ENCODE results near the gene RTP2.

Gene RTP2

DNA sequence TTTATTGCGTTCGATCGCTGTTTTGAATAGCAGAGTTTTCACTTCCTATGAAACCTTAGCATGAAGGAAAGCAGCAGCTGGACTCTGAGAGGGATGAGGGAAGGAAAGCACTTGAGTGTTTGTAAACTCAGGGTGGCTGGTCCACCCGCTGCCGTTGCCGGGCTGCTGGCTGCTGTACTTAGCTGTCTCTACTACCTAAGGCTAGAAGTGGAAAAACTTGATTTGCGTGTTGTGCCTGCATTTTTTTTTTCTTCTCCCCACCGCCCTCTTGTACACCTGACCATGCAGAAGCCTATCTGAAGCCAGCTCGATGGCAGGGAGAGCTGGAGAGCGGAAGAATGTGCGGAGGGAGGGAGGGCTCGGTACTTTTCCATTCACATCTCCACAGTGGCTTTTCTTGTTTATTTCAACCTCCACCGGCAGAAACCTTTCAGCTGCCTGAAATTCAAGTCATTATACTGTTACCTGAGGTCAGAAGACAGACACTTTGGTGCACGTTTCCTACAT is 47.7 kb upstream of the RTP2 start (continued):
- TF ChIP-seq, protein P1, sequence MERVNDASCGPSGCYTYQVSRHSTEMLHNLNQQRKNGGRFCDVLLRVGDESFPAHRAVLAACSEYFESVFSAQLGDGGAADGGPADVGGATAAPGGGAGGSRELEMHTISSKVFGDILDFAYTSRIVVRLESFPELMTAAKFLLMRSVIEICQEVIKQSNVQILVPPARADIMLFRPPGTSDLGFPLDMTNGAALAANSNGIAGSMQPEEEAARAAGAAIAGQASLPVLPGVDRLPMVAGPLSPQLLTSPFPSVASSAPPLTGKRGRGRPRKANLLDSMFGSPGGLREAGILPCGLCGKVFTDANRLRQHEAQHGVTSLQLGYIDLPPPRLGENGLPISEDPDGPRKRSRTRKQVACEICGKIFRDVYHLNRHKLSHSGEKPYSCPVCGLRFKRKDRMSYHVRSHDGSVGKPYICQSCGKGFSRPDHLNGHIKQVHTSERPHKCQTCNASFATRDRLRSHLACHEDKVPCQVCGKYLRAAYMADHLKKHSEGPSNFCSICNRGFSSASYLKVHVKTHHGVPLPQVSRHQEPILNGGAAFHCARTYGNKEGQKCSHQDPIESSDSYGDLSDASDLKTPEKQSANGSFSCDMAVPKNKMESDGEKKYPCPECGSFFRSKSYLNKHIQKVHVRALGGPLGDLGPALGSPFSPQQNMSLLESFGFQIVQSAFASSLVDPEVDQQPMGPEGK (tag by site-specific recombination; IDR thresholded peaks at IDR 0.05) = no peak
- TF ChIP-seq, protein P2, sequence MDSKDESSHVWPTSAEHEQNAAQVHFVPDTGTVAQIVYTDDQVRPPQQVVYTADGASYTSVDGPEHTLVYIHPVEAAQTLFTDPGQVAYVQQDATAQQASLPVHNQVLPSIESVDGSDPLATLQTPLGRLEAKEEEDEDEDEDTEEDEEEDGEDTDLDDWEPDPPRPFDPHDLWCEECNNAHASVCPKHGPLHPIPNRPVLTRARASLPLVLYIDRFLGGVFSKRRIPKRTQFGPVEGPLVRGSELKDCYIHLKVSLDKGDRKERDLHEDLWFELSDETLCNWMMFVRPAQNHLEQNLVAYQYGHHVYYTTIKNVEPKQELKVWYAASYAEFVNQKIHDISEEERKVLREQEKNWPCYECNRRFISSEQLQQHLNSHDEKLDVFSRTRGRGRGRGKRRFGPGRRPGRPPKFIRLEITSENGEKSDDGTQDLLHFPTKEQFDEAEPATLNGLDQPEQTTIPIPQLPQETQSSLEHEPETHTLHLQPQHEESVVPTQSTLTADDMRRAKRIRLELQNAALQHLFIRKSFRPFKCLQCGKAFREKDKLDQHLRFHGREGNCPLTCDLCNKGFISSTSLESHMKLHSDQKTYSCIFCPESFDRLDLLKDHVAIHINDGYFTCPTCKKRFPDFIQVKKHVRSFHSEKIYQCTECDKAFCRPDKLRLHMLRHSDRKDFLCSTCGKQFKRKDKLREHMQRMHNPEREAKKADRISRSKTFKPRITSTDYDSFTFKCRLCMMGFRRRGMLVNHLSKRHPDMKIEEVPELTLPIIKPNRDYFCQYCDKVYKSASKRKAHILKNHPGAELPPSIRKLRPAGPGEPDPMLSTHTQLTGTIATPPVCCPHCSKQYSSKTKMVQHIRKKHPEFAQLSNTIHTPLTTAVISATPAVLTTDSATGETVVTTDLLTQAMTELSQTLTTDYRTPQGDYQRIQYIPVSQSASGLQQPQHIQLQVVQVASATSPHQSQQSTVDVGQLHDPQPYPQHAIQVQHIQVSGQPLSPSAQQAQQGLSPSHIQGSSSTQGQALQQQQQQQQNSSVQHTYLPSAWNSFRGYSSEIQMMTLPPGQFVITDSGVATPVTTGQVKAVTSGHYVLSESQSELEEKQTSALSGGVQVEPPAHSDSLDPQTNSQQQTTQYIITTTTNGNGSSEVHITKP (tag by site-specific recombination; IDR thresholded peaks at IDR 0.05) = peak; percentile 53; the same call in 1 of the 2 replicates
- no peak for TF ChIP-seq GLIS2 (tag by site-specific recombination; IDR thresholded peaks at IDR 0.05)
- TF ChIP-seq ZNF785 (tag by site-specific recombination; IDR thresholded peaks at IDR 0.05) = no peak
- TF ChIP-seq ZNF211 (tag by site-specific recombination; IDR thresholded peaks at IDR 0.05; ENCODE audit: low read depth) = no peak
- no peak for TF ChIP-seq REPIN1 (tag by site-specific recombination; IDR thresholded peaks at IDR 0.05; ENCODE audit: low read depth)
- TF ChIP-seq ZFP69B (tag by site-specific recombination; IDR thresholded peaks at IDR 0.05) = no peak
- TF ChIP-seq ZEB2 (tag by site-specific recombination; IDR thresholded peaks at IDR 0.05) = no peak
- TF ChIP-seq ZNF792 (tag by site-specific recombination; IDR thresholded peaks at IDR 0.05) = no peak
- no peak for TF ChIP-seq ZNF114 (tag by site-specific recombination; IDR thresholded peaks at IDR 0.05)
- TF ChIP-seq ZNF23 (tag by site-specific recombination; IDR thresholded peaks at IDR 0.05; ENCODE audit: borderline replicate concordance) = no peak
- TF ChIP-seq ZNF623 (tag by site-specific recombination; IDR thresholded peaks at IDR 0.05) = no peak
- TF ChIP-seq GLI4 (tag by site-specific recombination; IDR thresholded peaks at IDR 0.05) = no peak
- no peak for TF ChIP-seq ZNF121 (tag by site-specific recombination; IDR thresholded peaks at IDR 0.05)
- TF ChIP-seq ZNF292 (tag by site-specific recombination; IDR thresholded peaks at IDR 0.05; ENCODE audit: borderline replicate concordance, low read depth) = no peak
- no peak for TF ChIP-seq ZNF155 (tag by site-specific recombination; IDR thresholded peaks at IDR 0.05)
- TF ChIP-seq, protein P3, sequence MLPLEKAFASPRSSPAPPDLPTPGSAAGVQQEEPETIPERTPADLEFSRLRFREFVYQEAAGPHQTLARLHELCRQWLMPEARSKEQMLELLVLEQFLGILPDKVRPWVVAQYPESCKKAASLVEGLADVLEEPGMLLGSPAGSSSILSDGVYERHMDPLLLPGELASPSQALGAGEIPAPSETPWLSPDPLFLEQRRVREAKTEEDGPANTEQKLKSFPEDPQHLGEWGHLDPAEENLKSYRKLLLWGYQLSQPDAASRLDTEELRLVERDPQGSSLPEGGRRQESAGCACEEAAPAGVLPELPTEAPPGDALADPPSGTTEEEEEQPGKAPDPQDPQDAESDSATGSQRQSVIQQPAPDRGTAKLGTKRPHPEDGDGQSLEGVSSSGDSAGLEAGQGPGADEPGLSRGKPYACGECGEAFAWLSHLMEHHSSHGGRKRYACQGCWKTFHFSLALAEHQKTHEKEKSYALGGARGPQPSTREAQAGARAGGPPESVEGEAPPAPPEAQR (tag by site-specific recombination; IDR thresholded peaks at IDR 0.05) = no peak
- TF ChIP-seq ZNF394 (tag by site-specific recombination; IDR thresholded peaks at IDR 0.05; ENCODE audit: borderline replicate concordance) = no peak
- TF ChIP-seq HOXC10 (CRISPR knock-in tag; IDR thresholded peaks at IDR 0.05) = no peak
- TF ChIP-seq ZNF112 (tag by site-specific recombination; IDR thresholded peaks at IDR 0.05) = no peak
- TF ChIP-seq ZBTB17 (tag by site-specific recombination; IDR thresholded peaks at IDR 0.05) = peak; percentile 79
- no peak for TF ChIP-seq ZNF596 (tag by site-specific recombination; IDR thresholded peaks at IDR 0.05)
- TF ChIP-seq EGR2 (tag by site-specific recombination; IDR thresholded peaks at IDR 0.05; ENCODE audit: low read depth) = no peak
- no peak for TF ChIP-seq ZNF175 (tag by site-specific recombination; IDR thresholded peaks at IDR 0.05)
- TF ChIP-seq ZNF433 (tag by site-specific recombination; IDR thresholded peaks at IDR 0.05; ENCODE audit: low read depth) = no peak
- TF ChIP-seq, protein P4, sequence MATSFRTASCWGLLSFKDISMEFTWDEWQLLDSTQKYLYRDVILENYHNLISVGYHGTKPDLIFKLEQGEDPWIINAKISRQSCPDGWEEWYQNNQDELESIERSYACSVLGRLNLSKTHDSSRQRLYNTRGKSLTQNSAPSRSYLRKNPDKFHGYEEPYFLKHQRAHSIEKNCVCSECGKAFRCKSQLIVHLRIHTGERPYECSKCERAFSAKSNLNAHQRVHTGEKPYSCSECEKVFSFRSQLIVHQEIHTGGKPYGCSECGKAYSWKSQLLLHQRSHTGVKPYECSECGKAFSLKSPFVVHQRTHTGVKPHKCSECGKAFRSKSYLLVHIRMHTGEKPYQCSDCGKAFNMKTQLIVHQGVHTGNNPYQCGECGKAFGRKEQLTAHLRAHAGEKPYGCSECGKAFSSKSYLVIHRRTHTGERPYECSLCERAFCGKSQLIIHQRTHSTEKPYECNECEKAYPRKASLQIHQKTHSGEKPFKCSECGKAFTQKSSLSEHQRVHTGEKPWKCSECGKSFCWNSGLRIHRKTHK (tag by site-specific recombination; IDR thresholded peaks at IDR 0.05) = no peak
- TF ChIP-seq ZBTB21 (tag by site-specific recombination; IDR thresholded peaks at IDR 0.05) = no peak
- no peak for TF ChIP-seq ZNF169 (tag by site-specific recombination; IDR thresholded peaks at IDR 0.05)
- no peak for TF ChIP-seq ZNF621 (tag by site-specific recombination; IDR thresholded peaks at IDR 0.05)
- TF ChIP-seq ZNF629 (tag by site-specific recombination; IDR thresholded peaks at IDR 0.05) = no peak
- TF ChIP-seq, protein P5, sequence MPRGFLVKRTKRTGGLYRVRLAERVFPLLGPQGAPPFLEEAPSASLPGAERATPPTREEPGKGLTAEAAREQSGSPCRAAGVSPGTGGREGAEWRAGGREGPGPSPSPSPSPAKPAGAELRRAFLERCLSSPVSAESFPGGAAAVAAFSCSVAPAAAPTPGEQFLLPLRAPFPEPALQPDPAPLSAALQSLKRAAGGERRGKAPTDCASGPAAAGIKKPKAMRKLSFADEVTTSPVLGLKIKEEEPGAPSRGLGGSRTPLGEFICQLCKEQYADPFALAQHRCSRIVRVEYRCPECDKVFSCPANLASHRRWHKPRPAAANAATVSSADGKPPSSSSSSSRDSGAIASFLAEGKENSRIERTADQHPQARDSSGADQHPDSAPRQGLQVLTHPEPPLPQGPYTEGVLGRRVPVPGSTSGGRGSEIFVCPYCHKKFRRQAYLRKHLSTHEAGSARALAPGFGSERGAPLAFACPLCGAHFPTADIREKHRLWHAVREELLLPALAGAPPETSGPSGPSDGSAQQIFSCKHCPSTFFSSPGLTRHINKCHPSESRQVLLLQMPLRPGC (tag by site-specific recombination; IDR thresholded peaks at IDR 0.05) = 0 out of 2 replicates have a peak, but pooled peaks have one; percentile 24
- TF ChIP-seq, protein P6, sequence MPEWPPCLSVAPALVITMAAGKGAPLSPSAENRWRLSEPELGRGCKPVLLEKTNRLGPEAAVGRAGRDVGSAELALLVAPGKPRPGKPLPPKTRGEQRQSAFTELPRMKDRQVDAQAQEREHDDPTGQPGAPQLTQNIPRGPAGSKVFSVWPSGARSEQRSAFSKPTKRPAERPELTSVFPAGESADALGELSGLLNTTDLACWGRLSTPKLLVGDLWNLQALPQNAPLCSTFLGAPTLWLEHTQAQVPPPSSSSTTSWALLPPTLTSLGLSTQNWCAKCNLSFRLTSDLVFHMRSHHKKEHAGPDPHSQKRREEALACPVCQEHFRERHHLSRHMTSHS (tag by site-specific recombination; IDR thresholded peaks at IDR 0.05) = no peak
